ENCODE data around the gene CDK11B. TPM values are rescaled to one million over a fixed set of nuclear protein-coding genes. Genes with fewer than 3 reads are reported as not detected.

Gene CDK11B
- total RNA-seq, 1 donor from 2014 or later: 26.5 TPM

- Mint-ChIP-seq H3K4me1 (ENCODE audit: unreplicated experiment) (no peaks in the 10 kb centered on the region), H3K27ac (peak within 1 kb of the TSS; percentile 55), H3K27me3 (peaks cover 35% of the 10 kb centered on the region), H3K4me3 (peak within 1 kb of the TSS; percentile 87), H3K36me3 (no peaks in the 10 kb centered on the region), H3K9me3 (no peaks in the 10 kb centered on the region)
- TF ChIP-seq CTCF (conservative IDR thresholded peaks at IDR 0.05): no peak
- no peak for DNase-seq (ENCODE audit: extremely low spot score, unreplicated experiment)
Observed at GRCh38 chr1:1599935-1600860, 58.6 kb downstream of the CDK11B start, which contains the start of gene FNDC10. TSS of gene FNDC10 (minus strand) at chr1:1600135. CDS start at chr1:1600015, 120 bp downstream.

- no peaks in the 10 kb centered on the region for H3K9me3 Mint-ChIP-seq
- no peaks in the 10 kb centered on the region for H3K36me3 Mint-ChIP-seq
- H3K27ac Mint-ChIP-seq: peak overlapping the region; percentile 55
- peak; percentile 39 for TF ChIP-seq CTCF (conservative IDR thresholded peaks at IDR 0.05)
- H3K27me3 Mint-ChIP-seq: peaks cover 35% of the 10 kb centered on the region
- DNase-seq (ENCODE audit: extremely low spot score, unreplicated experiment): no peak
- H3K4me3 Mint-ChIP-seq: peak overlapping the region; percentile 87
- H3K4me1 Mint-ChIP-seq (ENCODE audit: unreplicated experiment): no peaks in the 10 kb centered on the region
Observed at GRCh38 chr1:1599030-1599934, 59.5 kb downstream of the CDK11B start.

- no peak for DNase-seq (ENCODE audit: extremely low spot score, unreplicated experiment)
- Mint-ChIP-seq H3K9me3 (no peaks in the 10 kb centered on the region), H3K27ac (peak overlapping the region; percentile 55), H3K27me3 (peaks cover 35% of the 10 kb centered on the region), H3K4me3 (peak overlapping the region; percentile 87), H3K36me3 (no peaks in the 10 kb centered on the region), H3K4me1 (ENCODE audit: unreplicated experiment) (no peaks in the 10 kb centered on the region)
- TF ChIP-seq CTCF (conservative IDR thresholded peaks at IDR 0.05): no peak
Observed at GRCh38 chr1:1598720-1599029, 60.1 kb downstream of the CDK11B start.

GRCh38 chr1:1598051-1598719, 60.6 kb downstream of the CDK11B start:
- Mint-ChIP-seq H3K9me3 (no peaks in the 10 kb centered on the region), H3K27me3 (peaks cover 34% of the 10 kb centered on the region), H3K4me3 (peak overlapping the region; percentile 87), H3K27ac (no peak overlapping the region), H3K36me3 (no peaks in the 10 kb centered on the region), H3K4me1 (ENCODE audit: unreplicated experiment) (no peaks in the 10 kb centered on the region)
- DNase-seq (ENCODE audit: extremely low spot score, unreplicated experiment): no peak
- TF ChIP-seq CTCF (conservative IDR thresholded peaks at IDR 0.05): no peak

- no peak overlapping the region for H3K27ac Mint-ChIP-seq
- H3K4me1 Mint-ChIP-seq (ENCODE audit: unreplicated experiment): no peaks in the 10 kb centered on the region
- H3K27me3 Mint-ChIP-seq: peaks cover 31% of the 10 kb centered on the region
- no peaks in the 10 kb centered on the region for H3K9me3 Mint-ChIP-seq
- TF ChIP-seq CTCF (conservative IDR thresholded peaks at IDR 0.05): peak; percentile 56
- no peak for DNase-seq (ENCODE audit: extremely low spot score, unreplicated experiment)
- H3K4me3 Mint-ChIP-seq: peak overlapping the region; percentile 74
- H3K36me3 Mint-ChIP-seq: no peaks in the 10 kb centered on the region
Observed at GRCh38 chr1:1597275-1597930, 61.4 kb downstream of the CDK11B start.
